Measurements from ENCODE around the gene ABCG1.

GRCh38 chr21:42229676-42230075, 10.7 kb downstream of the ABCG1 start:
- TF ChIP-seq CTCF (conservative IDR thresholded peaks at IDR 0.05 in 1 of 2, IDR thresholded peaks at IDR 0.05 in 1 of 2; ENCODE audit: low read depth in 1 of 2, low read length in 2 of 2) (no peak), EZH2 (IDR thresholded peaks at IDR 0.05; ENCODE audit: low read length, missing control alignments) (no peak)
